ENCODE data around the gene CYBRD1.

The CYBRD1 gene

GRCh38 chr2:171557363-171557762, 35.1 kb downstream of the CYBRD1 start:
- DNase-seq, result no peak

- DNase-seq, result no peak
Observed at GRCh38 chr2:171563301-171563700, 41.0 kb downstream of the CYBRD1 start.

GRCh38 chr2:171564463-171564862, 42.2 kb downstream of the CYBRD1 start:
- no peak for DNase-seq

GRCh38 chr2:171566057-171566456, 43.8 kb downstream of the CYBRD1 start:
- no peak for DNase-seq

GRCh38 chr2:171566753-171567152, 44.5 kb downstream of the CYBRD1 start:
- DNase-seq, result no peak

GRCh38 chr2:171568089-171568488, 45.8 kb downstream of the CYBRD1 start:
- DNase-seq, result no peak

GRCh38 chr2:171571721-171572120, 49.4 kb downstream of the CYBRD1 start:
- no peak for DNase-seq

- peak; percentile 49 for DNase-seq
Observed at GRCh38 chr2:171574149-171574795, 52.0 kb downstream of the CYBRD1 start.

- DNase-seq, result no peak
Observed at GRCh38 chr2:171575606-171576005, 53.3 kb downstream of the CYBRD1 start.

- no peak for DNase-seq
Observed at GRCh38 chr2:171578127-171578803, 56.0 kb downstream of the CYBRD1 start.

- DNase-seq, result no peak
Observed at GRCh38 chr2:171579481-171579880, 57.2 kb downstream of the CYBRD1 start.

GRCh38 chr2:171583566-171583965, 61.3 kb downstream of the CYBRD1 start:
- no peak for DNase-seq

- DNase-seq, result no peak
Observed at GRCh38 chr2:171584001-171584400, 61.7 kb downstream of the CYBRD1 start.

- no peak for DNase-seq
Observed at GRCh38 chr2:171587132-171587531, 64.9 kb downstream of the CYBRD1 start.

GRCh38 chr2:171587567-171587966, 65.3 kb downstream of the CYBRD1 start:
- no peak for DNase-seq

- DNase-seq, result no peak
Observed at GRCh38 chr2:171590116-171590515, 67.8 kb downstream of the CYBRD1 start.

GRCh38 chr2:171592036-171592555, 69.8 kb downstream of the CYBRD1 start:
- DNase-seq, result no peak

- no peak for DNase-seq
Observed at GRCh38 chr2:171595456-171595855, 73.2 kb downstream of the CYBRD1 start.

GRCh38 chr2:171595896-171596295, 73.6 kb downstream of the CYBRD1 start:
- DNase-seq, result peak; percentile 74

- DNase-seq, result peak; percentile 31
Observed at GRCh38 chr2:171598713-171599319, 76.5 kb downstream of the CYBRD1 start.

- no peak for DNase-seq
Observed at GRCh38 chr2:171600126-171600525, 77.9 kb downstream of the CYBRD1 start.

- DNase-seq, result no peak
Observed at GRCh38 chr2:171602352-171602751, 80.1 kb downstream of the CYBRD1 start.

Data from kidney glomerular epithelial cell (primary cell).